Vagina (tissue), 2 donors: ENCODE data around the gene BIN1.

ENCODE experiments used
- CTCF ChIP-seq, 3 experiments: fragments of 450-650 bp in 2 of 3; fragments of 200-600 bp in 1 of 3; sonication (generic) in 1 of 3; IDR thresholded peaks; one replicate each; pipeline ENCODE4 v1.5.1; 2017 to 2019; ENCODE audit warnings: antibody characterized with exemption in 3 of 3, mild to moderate bottlenecking in 2 of 3, moderate library complexity in 2 of 3
- POLR2A ChIP-seq, 2 donors: fragments of 450-650 bp; IDR thresholded peaks; one replicate each; pipeline ENCODE4 v1.6.1; 2017; ENCODE audit warnings: antibody characterized with exemption in 2 of 2, mild to moderate bottlenecking in 2 of 2, moderate library complexity in 2 of 2

DNA sequence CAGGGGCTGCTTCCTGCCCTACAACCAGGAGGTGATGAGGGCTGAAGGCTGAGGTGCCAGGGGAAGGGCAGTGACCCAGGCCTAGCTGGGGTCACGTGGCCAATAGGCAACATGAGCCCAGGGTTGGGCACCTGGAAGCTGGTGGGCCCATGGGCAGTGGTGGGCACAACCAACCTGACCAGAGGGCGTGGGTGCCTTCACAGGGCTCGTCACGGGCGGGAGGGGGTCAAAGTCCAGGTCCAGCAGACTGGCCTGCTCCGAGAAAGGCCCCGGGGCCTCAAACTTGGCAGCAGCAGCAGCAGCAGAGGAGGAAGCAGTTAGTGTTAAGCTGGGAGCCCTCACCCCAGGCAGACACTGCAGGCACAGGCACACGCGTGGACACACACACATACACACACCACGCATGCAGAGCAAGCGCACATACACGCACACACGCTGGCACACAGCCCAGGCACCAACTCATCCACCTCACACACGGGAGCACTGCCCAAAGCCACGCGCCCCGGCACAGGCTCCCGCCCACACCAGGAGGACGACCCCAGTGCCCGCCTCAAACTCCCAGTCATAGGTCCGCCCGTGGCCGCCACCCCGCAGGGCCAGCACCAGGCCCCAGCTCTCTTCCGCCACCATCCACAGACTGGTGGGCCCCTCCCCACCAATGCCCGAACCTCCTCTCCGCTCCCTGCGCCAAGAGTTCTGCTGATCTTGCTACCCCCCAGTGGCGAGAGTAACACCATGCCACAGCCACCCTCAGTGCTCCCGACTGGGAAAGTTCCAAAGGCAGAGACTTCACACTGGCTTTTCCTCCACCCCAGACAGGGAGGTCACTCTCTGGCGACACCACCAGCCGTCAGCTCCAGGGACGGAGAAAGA, 53.0 kb downstream of the BIN1 start:
- no peak for TF ChIP-seq CTCF (IDR thresholded peaks at IDR 0.05)
- TF ChIP-seq POLR2A (IDR thresholded peaks at IDR 0.05): no peak
